Peyer's patch (tissue), 4 donors: ENCODE data around the gene TNNC1.

Source experiments
- POLR2A ChIP-seq, 2 donors: fragments of 450-650 bp; IDR thresholded peaks; one replicate each; pipeline ENCODE4 v1.5.1; 2017; ENCODE audit warnings: antibody characterized with exemption in 2 of 2, mild to moderate bottlenecking in 2 of 2, moderate library complexity in 2 of 2
- TF ChIP-seq, protein P1 (sequence below), 6 experiments: fragments of 450-650 bp in 4 of 6; fragments of 200-600 bp in 2 of 6; sonication (generic) in 1 of 6; IDR thresholded peaks; one replicate each; pipeline ENCODE4 v1.5.1; 2017 to 2019; ENCODE audit warnings: antibody characterized with exemption in 6 of 6, mild to moderate bottlenecking in 3 of 6, moderate library complexity in 1 of 6

DNA sequence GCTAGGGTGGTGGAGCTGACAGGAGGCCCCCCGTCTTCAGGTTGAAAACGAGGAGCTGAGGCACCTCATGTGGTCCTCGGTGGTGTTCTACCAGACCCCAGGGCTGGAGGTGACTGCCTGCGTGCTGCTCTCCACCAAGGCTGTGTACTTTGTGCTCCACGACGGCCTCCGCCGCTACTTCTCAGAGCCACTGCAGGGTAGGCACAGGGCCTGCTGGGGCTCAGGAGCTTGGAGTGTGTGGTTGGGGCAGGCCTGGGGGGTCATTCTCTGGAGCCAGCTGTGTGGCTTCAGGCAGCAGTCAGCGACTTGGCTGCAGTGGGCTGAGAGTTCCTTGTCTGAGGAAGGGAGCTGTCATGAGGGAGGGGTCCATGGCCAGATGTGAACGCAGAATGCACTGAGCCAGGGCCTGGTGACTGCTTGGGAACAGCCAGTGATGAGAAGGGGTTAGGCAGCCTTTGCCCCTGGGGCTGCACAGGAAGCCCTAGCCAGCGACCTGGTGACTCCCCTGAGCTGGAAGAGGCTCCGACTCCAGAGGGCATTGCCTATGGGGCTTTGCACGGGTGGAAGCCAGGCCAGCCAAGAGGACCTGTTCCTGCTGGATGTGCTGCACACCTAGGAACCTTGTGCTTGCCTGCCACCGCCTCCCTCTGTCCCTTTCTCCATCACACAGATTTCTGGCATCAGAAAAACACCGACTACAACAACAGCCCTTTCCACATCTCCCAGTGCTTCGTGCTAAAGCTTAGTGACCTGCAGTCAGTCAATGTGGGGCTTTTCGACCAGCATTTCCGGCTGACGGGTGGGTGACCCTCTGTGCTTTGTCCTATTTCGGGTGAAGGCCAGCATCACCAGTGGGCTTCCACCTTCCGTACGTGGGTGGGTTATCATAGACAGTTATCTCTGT lies 36.4 kb upstream of the TNNC1 start:
- TF ChIP-seq POLR2A (IDR thresholded peaks at IDR 0.05), result no peak
- TF ChIP-seq, protein P1, sequence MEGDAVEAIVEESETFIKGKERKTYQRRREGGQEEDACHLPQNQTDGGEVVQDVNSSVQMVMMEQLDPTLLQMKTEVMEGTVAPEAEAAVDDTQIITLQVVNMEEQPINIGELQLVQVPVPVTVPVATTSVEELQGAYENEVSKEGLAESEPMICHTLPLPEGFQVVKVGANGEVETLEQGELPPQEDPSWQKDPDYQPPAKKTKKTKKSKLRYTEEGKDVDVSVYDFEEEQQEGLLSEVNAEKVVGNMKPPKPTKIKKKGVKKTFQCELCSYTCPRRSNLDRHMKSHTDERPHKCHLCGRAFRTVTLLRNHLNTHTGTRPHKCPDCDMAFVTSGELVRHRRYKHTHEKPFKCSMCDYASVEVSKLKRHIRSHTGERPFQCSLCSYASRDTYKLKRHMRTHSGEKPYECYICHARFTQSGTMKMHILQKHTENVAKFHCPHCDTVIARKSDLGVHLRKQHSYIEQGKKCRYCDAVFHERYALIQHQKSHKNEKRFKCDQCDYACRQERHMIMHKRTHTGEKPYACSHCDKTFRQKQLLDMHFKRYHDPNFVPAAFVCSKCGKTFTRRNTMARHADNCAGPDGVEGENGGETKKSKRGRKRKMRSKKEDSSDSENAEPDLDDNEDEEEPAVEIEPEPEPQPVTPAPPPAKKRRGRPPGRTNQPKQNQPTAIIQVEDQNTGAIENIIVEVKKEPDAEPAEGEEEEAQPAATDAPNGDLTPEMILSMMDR (IDR thresholded peaks at IDR 0.05), result no peak
